ENCODE measurements around the gene TLR8.

Gene TLR8

GRCh38 chrX:12906046-12906761 is at the start of gene TLR8:
Gene TLR8 (plus strand): TSS chrX:12906620. CDS start chrX:12906707, 87 bp downstream.
- no peak for DNase-seq (ENCODE audit: low read depth in 3 of 3, low spot score in 1 of 3)

- DNase-seq (ENCODE audit: low read depth in 3 of 3, low spot score in 1 of 3): no peak
Measured at GRCh38 chrX:12865359-12865758, 41.1 kb upstream of the TLR8 start.

GRCh38 chrX:12866451-12867377 is 39.7 kb upstream of the TLR8 start, which contains the start of gene TLR7:
Gene TLR7 (plus strand): TSS chrX:12867072. CDS start chrX:12867579, 507 bp downstream.
- DNase-seq (ENCODE audit: low read depth in 3 of 3, low spot score in 1 of 3): no peak

- no peak for DNase-seq (ENCODE audit: low read depth in 3 of 3, low spot score in 1 of 3)
Measured at GRCh38 chrX:12867685-12868084, 38.7 kb upstream of the TLR8 start.

GRCh38 chrX:12868747-12869146 is 37.7 kb upstream of the TLR8 start:
- no peak for DNase-seq (ENCODE audit: low read depth in 3 of 3, low spot score in 1 of 3)

- no peak for DNase-seq (ENCODE audit: low read depth in 3 of 3, low spot score in 1 of 3)
Measured at GRCh38 chrX:12871257-12871656, 35.2 kb upstream of the TLR8 start.

- no peak for DNase-seq (ENCODE audit: low read depth in 3 of 3, low spot score in 1 of 3)
Measured at GRCh38 chrX:12872741-12873140, 33.7 kb upstream of the TLR8 start.

- DNase-seq (ENCODE audit: low read depth in 3 of 3, low spot score in 1 of 3): no peak
Measured at GRCh38 chrX:12874581-12874980, 31.8 kb upstream of the TLR8 start.

- DNase-seq (ENCODE audit: low read depth in 3 of 3, low spot score in 1 of 3): no peak
Measured at GRCh38 chrX:12877386-12877785, 29.0 kb upstream of the TLR8 start.

- no peak for DNase-seq (ENCODE audit: low read depth in 3 of 3, low spot score in 1 of 3)
Measured at GRCh38 chrX:12878536-12878935, 27.9 kb upstream of the TLR8 start.

GRCh38 chrX:12881914-12882313 is 24.5 kb upstream of the TLR8 start:
- no peak for DNase-seq (ENCODE audit: low read depth in 3 of 3, low spot score in 1 of 3)

GRCh38 chrX:12885508-12885907 is 20.9 kb upstream of the TLR8 start:
- DNase-seq (ENCODE audit: low read depth in 3 of 3, low spot score in 1 of 3): no peak

- no peak for DNase-seq (ENCODE audit: low read depth in 3 of 3, low spot score in 1 of 3)
Measured at GRCh38 chrX:12886545-12886944, 19.9 kb upstream of the TLR8 start.

GRCh38 chrX:12887141-12887540 is 19.3 kb upstream of the TLR8 start:
- DNase-seq (ENCODE audit: low read depth in 3 of 3, low spot score in 1 of 3): no peak

GRCh38 chrX:12887767-12888166 is 18.7 kb upstream of the TLR8 start:
- DNase-seq (ENCODE audit: low read depth in 3 of 3, low spot score in 1 of 3): no peak

GRCh38 chrX:12890467-12890866 is 16.0 kb upstream of the TLR8 start:
- DNase-seq (ENCODE audit: low read depth in 3 of 3, low spot score in 1 of 3): no peak

GRCh38 chrX:12891171-12891570 is 15.2 kb upstream of the TLR8 start:
- DNase-seq (ENCODE audit: low read depth in 3 of 3, low spot score in 1 of 3): no peak

GRCh38 chrX:12891915-12892506 is 14.4 kb upstream of the TLR8 start:
- DNase-seq (ENCODE audit: low read depth in 3 of 3, low spot score in 1 of 3): no peak

GRCh38 chrX:12892716-12893115 is 13.7 kb upstream of the TLR8 start:
- no peak for DNase-seq (ENCODE audit: low read depth in 3 of 3, low spot score in 1 of 3)

- DNase-seq (ENCODE audit: low read depth in 3 of 3, low spot score in 1 of 3): peak in 2 of 3 donors; percentile 13 to 22
Measured at GRCh38 chrX:12894074-12895030, 12.1 kb upstream of the TLR8 start.

- no peak for DNase-seq (ENCODE audit: low read depth in 3 of 3, low spot score in 1 of 3)
Measured at GRCh38 chrX:12895866-12896265, 10.6 kb upstream of the TLR8 start.

Data from stimulated activated CD4-positive, alpha-beta T cell treated with anti-CD3 and anti-CD28 coated beads, TNF-alpha, amount 100 ng/mL, for 1 hour (primary cell).